GM12875 (cell line): ENCODE data around the gene LOC101059915.
A peak's percentile ranks its signal among the peaks of the same experiment; 100 is the strongest.
"Not testable (repeated sequence)": the region's sequence is repeated elsewhere in the genome, so short reads cannot be mapped to it uniquely, and the experiment has no call there.

Experiments
- H3K4me3 ChIP-seq: one replicate; pipeline ENCODE4 v1.5.1; 2011; ENCODE audit warnings: low read depth, low read length, control low read depth
- TF ChIP-seq, protein P1 (sequence below): IDR thresholded peaks from 2 replicates; pipeline ENCODE4 v1.5.1; 2011; ENCODE audit warnings: low read depth, mild to moderate bottlenecking, control low read depth, inconsistent platforms, low read length, moderate library complexity, borderline replicate concordance; ENCODE audit not compliant: insufficient read depth

Gene LOC101059915

DNA sequence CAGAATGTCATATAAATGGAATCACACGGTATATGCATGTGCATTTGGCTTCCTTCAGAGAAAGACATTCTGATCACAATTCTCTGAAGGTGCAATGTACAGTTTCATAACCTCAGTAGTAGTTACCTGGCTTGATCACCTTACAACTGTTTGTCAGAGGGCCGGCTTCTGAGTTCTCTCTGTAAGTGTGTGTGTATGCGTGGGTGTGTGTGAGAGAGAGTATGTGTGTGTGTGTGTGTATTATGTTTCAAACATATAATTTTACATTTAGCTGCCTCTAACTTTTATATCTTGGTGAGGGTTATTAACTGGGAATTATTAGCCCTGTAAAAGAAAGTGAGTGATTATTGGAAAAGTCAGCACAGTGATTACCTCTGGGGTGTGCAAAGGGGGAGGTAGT, 8.0 kb upstream of the LOC101059915 start:
- TF ChIP-seq, protein P1, sequence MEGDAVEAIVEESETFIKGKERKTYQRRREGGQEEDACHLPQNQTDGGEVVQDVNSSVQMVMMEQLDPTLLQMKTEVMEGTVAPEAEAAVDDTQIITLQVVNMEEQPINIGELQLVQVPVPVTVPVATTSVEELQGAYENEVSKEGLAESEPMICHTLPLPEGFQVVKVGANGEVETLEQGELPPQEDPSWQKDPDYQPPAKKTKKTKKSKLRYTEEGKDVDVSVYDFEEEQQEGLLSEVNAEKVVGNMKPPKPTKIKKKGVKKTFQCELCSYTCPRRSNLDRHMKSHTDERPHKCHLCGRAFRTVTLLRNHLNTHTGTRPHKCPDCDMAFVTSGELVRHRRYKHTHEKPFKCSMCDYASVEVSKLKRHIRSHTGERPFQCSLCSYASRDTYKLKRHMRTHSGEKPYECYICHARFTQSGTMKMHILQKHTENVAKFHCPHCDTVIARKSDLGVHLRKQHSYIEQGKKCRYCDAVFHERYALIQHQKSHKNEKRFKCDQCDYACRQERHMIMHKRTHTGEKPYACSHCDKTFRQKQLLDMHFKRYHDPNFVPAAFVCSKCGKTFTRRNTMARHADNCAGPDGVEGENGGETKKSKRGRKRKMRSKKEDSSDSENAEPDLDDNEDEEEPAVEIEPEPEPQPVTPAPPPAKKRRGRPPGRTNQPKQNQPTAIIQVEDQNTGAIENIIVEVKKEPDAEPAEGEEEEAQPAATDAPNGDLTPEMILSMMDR, result no peak
- H3K4me3 ChIP-seq, result no peak overlapping the region

DNA sequence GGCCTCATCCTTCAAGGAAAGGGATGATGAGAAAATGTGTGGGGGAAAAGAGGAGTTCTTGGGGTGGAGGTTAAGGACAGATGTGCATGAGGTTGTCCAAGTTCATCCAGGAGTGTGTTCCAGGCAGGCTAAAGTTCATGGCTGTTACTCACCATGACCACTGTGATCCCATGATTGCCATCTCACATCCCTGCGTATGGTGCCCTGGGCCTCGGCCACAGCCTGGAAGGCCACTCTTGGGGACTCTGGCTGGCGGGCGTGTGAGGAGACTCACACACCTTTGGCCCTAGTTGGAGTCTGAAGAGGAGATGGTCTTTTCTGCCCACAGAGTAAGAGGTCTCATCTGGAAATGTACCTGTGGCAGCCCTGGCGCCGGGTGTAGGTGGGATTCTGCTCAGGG, 7.4 kb upstream of the LOC101059915 start:
- H3K4me3 ChIP-seq, result no peak overlapping the region
- TF ChIP-seq, protein P1, result no peak

DNA sequence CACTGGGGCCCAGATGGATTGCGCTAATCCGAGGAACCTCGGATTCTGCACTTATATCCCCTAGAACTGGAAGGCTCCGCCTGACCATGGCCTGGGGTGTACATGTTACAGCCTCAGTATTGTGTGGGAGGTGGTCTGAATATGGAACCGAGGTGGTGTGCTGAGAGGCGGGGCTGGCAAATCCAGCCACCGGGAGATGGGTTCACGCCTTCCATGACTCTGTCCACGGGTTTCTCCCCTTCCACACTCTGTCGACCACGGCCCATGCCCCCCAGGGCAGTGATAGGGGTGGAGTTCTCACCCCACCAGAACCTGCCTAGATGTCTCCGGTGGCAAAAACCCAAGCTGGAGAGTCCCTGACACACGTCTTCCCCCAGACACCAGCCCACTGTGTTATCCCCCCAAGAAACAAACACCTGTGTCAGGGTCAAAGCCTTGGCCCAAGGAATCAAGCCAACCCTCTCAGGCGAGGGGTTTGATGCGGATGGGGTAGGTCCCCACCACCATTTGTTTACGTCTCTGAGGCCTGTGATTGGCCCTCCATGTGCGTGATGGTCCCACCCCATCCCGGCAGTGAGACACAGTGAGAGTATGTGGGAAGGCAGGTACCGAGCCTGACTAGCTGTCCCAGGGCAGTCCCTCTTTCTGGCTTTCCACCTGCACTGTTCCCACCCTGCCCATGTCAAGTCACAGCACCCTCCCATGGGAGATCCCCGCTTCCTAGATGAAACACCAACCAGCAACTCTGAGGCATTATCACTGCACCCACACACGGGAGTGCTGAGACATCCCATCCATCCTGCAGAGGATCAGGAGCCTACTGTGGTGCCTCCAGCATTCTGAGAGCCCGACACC, 6.6 kb upstream of the LOC101059915 start:
- H3K4me3 ChIP-seq, result no peak overlapping the region
- TF ChIP-seq, protein P1, result no peak

DNA sequence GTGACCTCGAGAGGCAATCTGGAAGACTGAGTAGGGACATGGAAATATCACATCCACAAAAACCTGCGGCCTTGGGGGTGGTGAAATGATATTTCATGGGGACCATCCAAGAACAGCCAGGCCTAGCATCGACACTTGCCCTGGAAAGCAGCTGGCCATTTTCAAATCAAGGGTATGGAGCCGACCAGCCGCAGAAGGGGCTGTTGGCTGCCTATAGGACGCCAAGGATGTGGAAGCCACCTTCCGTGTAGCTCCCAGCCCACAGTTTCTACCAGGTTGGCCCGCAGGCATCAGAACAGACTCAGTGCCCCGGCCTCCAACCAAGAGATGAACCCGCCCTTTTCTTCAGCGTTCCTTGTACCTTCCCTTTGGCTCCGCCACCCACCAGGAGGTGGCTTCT, 5.4 kb upstream of the LOC101059915 start:
- TF ChIP-seq, protein P1, result no peak
- no peak overlapping the region for H3K4me3 ChIP-seq

DNA sequence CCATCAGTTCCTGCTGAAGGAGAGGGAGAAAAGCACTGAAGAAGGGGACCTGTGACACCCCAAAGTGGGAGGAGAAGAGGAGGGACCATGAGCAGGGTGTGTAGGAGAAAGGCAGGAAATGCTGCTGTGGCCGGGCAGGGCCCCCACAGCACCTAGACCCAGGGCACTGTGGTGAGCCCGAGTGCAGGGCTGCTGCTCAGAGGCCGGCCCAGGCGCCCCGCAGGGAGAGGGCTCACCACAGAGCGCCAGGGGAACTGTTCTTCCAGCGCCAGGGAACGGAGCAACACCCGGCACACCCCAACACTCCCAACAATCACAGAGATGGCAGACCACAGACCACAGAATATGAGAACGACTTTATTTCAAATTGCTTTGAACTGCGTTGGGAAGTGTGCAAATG, 4.7 kb upstream of the LOC101059915 start:
- H3K4me3 ChIP-seq, result not testable (repeated sequence)

DNA sequence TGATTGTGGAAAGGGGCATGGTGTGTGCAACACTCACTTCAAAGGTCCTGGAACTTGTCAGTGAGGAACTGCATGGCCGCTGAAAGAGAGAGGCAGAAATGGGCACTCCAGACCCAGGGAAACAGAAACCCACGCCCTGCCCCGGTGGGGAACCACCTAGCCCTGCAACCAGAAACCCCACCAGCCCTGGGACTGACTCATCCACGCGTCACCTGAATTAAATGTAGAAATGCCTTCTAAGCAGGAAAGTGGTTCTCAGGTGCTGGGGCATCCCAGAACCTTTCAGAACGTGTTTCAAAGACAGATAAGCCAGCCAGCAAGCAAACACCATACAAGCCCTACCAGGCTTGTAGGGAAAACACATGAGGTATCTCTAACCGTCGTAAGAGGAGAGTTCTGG, 4.1 kb upstream of the LOC101059915 start:
- H3K4me3 ChIP-seq, result not testable (repeated sequence)

DNA sequence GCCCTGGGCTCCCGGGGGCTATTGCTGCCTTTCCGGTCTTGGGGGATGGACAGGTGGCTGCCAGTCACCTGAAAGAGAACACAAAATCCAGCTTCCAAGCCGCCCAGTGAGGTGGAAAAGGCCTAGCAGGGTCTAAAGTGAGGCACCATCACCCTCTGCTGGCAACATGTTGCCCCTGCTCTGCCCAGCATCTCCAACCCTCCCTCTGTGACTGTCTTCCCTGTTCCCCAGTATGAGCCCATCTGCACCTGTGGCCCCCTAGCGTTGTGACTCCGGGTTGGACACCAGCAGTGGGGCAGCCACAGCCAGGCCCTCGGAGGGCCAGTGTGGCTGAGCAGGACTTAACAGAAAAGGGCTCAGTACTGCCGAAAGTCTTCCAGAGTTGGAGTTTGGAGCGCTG, 3.1 kb upstream of the LOC101059915 start:
- not testable (repeated sequence) for H3K4me3 ChIP-seq
- TF ChIP-seq, protein P1, result peak; percentile 35; the same call in 1 of the 2 replicates

DNA sequence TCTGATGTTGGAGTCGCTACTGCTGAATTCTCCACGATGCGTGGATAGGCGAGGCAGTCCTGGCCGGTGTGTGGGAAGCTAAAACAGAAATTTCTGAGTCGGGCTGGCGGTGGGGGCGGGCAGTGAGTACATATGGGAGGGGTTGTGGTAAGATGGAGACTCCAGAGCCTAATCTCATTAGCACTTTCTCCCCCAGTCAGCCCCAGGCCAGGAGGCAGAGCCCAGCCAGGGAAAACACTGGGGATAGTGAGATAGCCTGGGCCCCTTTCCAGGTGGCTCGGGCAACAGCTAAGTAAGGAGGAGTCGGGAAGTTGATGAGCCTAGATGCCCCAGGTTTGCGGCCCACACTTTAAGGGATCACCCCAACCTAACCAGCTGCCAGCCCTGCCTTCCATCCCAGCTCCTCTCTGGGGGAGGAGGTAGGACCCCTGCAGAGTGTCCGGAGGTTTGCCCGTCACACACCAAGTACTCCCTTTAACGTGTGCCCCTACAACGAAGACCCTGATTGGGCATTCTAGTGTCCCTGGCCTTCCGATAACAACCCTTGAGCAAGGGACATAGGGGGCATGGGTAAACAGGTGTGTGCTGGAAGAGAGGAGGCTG, 2.4 kb upstream of the LOC101059915 start:
- H3K4me3 ChIP-seq, result no peak overlapping the region
- TF ChIP-seq, protein P1, result no peak
